ENCODE results near the gene ANKRD27.
"Not testable (repeated sequence)": the region's sequence is repeated elsewhere in the genome, so short reads cannot be mapped to it uniquely, and the experiment has no call there.

The ANKRD27 gene

DNA sequence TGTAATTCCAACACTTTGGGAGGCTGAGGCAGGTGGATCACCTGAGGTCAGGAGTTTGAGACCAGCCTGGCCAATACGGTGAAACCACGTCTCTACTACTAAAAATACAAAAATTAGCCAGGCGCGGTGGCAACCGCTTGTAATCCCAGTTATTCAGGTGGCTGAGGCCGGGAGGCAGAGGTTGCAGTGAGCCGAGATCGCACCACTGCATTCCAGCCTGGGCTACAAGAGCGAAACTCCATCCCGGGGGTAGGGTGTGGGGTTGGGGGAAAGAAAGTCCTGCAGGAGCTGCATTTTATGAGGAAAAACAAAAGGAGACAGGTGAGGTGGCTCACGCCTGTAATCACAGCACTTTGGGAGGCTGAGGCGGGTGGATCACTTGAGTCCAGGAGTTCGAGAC lies 22.6 kb downstream of the ANKRD27 start:
- not testable (repeated sequence) for DNase-seq

DNA sequence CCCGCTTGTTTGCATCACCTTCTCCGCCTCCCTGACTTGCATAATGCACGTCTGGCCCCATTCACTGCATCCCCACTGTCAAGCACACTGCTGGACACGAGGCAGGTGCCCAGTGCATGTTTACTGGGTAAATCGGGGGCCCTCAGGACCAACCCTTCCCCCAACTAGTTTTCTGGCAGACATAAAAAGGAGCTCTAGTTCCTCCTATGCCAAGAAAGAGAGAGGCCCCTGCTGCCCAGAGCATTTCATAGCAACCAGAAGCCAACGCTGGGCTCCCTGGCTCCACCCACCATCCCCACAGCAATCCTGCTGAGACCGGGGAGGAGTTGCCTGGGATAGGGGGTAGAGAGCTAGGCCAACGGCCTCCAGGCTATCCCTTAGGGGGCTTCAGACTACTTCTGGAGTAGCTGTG lies 23.2 kb downstream of the ANKRD27 start:
- DNase-seq = no peak

- DNase-seq = no peak
These were observed 24.3 kb downstream of the ANKRD27 start for GRCh38 chr19:32650671-32651070.

DNA sequence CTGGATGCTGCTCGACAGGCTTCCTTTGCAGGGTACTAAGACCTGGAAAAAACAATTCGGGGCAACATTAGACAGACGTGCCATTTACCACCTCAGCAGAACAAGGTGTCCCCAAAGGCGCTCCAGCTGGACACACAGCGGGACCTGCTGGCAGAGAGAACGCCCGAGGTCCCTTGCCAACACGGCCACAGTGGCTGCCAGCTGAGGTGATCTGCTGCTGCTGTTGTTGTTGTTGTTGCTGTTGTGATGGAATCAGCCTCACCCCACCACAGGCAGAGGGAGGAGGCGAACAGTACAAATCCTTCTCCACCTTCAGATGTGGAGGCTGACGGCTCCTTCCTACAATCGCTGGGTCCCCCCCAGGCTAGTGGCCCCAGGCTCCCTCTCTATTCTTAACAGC lies 25.2 kb downstream of the ANKRD27 start:
- no peak for DNase-seq

DNA sequence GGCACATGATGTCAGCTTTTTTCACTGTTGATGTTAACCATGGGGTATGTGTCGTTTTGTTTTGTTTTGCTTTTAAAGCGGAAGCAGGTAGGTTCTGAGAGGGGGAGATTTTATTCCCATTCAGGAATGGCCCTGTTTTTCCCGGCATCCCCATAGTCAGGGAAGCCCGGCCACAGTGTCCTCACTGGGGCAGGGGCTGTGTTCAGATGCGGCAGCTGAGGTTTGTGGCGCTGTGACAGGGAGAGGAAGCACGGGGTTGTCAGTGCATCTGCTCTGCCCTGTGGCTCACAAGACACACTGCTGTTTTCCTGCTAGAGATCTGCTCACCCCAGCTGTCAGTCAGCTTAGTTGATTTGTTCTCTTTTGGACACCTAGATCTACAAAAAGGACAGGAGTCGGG lies 27.6 kb downstream of the ANKRD27 start:
- DNase-seq = no peak

GRCh38 chr19:32646556-32646955 lies 28.4 kb downstream of the ANKRD27 start:
- no peak for DNase-seq

- DNase-seq = no peak
These were observed 32.2 kb downstream of the ANKRD27 start for GRCh38 chr19:32642771-32643170.

GRCh38 chr19:32638625-32639024 lies 36.4 kb downstream of the ANKRD27 start:
- DNase-seq = no peak

DNA sequence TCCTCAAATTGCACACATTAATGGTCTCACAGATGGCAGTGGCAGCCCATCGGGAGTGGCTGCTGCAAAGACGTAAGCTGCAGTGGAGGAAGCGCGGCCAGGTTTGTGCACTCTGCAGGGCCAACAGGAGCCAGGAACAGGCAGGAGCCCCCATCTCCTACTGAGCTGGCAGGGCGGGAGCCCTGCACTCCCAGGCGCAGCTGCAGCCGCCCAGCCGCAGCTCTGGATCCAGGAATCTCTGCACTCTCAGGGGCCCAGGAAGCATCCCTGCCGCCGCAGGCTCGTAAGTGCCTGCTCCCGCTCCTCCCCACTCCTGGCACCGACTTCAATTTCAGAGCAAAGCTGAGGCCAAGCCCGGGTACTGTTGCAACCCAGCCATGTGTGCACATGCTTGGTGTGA lies 37.5 kb downstream of the ANKRD27 start:
- DNase-seq = no peak

DNA sequence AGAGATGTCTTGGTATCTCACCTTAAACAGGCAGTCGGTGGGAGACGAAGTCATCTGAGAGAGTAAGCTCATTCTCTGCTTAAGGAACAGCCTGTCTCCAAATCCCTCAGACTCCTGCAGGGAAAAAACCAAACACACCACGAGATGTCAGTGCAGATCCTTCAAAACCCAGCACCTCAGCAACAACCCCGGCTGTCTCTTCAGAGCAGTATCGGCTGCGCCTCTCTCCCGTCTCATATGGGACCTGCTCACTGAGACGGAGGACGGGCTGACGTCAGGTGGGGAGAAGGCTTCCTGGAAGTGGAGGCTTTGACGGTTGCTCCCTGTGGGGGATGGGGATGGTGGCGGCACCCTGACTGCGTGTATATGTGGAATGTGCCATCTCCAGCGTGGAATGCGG lies 43.6 kb downstream of the ANKRD27 start:
- DNase-seq = no peak

DNA sequence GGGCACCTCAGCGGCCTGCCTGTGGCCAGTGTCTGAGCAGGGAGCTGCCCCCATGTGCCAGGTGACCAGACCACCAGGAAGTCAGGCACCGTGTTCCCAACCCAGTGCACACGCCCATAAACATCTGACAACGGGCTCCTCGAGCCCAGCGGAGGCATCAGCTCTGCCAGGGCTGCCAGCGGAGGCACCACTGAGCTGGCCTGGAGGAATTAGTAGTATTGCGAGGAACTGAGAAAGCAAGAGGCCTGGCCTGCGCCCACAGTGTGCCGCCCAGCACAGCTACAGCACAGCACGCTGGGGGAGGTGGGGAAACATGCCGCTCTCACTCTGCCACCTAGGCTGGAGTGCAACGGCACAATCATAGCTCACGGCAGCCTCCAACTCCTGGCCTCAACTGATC lies 44.6 kb downstream of the ANKRD27 start:
- no peak for DNase-seq

DNA sequence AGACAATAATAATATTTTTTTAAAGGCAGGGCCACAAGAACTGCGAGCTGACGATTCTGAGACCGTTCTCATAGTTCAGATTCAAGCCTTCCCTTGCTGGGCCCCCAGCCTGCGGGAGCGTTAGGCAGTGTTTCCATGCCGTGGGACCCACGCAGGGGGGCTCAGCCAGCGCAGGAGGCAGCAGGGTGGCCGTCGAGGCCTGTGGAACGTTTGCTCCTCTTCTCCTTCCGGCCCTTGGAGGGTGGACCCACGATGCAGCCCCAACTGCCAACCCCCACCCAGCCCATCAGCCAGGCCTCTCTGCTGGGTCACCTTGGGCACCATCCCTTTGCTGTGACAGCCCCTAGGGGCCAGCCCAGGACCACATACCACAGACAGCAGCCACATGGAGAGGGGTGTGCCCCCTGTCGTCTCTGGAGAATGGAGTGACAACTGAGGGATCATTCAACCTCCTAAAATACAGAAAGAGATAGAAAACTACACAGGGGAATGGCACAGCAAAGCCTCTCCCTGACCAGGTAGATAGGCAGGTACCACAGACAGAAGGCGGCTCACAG lies 47.2 kb downstream of the ANKRD27 start:
- DNase-seq = no peak

GRCh38 chr19:32626969-32627368 lies 48.0 kb downstream of the ANKRD27 start:
- no peak for DNase-seq

- no peak for DNase-seq
These were observed 50.6 kb downstream of the ANKRD27 start for GRCh38 chr19:32624410-32624809.

DNA sequence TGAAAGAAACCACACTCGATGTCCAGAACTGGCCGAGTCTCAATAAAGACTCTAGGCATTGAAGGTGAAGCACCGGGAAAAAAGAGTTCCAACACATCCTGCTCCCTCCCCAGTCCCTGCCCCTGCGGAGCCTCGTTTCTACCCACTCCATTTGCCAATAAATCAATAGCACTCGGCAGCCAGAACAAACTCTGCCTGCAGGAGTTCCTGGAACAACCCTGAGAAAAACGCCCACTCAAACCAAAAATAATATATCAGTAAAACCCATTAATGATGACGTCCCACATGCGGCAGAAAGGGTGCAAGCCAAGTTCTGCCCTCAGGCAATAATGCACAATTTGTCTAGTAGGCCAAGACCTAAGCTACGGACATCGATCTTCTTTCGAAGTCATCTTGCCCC lies 53.0 kb downstream of the ANKRD27 start:
- DNase-seq = no peak

DNA sequence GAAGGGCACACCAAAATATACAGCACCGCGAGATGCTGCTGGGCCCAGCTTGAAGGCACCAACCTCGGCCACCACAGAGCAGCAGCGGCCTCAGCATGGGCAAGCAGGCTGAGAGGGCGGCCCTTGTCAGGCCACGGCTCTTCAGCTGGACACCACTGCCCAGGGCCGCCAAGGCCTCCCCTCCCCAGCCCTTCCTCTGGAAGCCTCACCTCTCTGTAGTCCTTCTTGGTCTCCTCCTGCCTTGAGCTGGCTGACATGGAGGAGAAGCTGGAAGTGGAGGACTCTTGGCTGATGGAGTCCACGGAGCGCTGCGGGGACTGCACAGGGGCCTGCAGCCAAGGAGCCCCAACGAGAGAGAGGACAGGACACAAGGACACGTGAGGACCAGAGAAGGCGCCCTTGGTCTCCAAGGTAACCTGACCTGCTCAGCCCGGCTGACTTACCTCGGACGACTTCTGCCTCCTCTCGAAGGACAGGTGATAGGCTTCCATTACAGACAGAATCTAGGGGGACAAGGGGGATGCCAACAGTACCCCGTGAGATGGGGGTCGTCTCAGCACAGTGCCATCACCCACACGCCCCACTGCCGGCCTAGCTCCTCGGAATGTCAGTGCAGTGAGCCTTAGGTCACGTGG lies 55.8 kb downstream of the ANKRD27 start:
- no peak for DNase-seq

DNA sequence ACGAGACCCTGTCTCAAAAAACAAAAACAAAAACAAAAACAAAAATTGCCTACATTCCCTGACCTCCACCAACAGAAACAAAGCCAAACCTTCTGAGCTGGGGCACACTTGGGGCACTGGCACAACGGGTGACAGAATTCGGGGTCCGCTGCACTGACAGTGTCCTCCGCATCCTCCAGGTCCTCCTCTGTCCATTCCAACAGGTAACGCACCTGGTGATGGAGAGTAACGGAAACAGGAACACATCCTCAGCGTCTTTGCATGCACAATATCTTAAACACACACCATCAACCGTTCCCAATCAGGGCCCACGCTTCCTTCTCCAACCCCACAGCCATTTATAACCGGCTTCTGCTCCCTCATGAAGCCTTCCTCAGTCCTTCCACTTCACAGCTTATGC lies 59.4 kb downstream of the ANKRD27 start:
- no peak for DNase-seq

GRCh38 chr19:32614916-32615315 lies 60.1 kb downstream of the ANKRD27 start:
- no peak for DNase-seq

GRCh38 chr19:32613008-32613407 lies 62.0 kb downstream of the ANKRD27 start:
- DNase-seq = no peak

DNA sequence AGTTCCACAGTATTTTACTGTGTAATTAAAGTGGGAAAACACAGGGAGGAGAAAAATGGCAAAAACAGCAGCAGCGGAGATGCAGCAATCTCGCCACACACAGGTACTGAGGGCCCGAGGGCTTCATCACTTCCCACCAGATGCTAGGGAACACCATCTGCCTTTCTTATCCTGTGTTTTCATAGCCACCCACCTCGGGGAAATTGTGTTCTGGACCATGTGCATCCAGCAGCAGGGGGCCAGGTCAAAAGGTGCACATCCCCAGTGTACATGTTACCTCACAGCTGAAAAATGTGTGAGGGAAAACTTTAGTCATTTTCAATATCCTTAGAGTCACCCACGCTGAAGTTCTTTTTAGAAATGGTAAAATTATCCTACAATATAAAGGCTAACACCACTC lies 63.8 kb downstream of the ANKRD27 start:
- no peak for DNase-seq

DNA sequence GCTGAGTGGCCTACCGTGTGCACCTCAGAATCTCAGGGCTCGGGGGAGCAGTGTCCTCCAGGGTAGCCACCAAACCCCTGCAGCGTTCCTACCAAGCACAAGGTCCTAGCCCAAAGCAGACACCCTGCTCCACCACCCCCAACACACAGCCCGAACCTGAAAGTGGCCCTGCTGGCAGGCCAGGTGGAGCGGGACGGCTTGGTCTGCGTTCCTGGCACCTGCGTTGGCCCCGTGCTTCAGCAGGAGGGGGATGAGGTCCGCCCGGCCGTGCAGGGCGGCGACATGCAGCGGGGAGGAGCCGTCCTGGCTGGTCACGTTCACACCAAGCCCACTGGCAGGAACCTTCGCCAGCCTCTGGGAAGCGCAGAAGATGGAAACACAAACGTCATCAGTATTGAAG lies 67.5 kb downstream of the ANKRD27 start:
- DNase-seq = no peak

GRCh38 chr19:32606289-32606688 lies 68.7 kb downstream of the ANKRD27 start:
- no peak for DNase-seq

DNA sequence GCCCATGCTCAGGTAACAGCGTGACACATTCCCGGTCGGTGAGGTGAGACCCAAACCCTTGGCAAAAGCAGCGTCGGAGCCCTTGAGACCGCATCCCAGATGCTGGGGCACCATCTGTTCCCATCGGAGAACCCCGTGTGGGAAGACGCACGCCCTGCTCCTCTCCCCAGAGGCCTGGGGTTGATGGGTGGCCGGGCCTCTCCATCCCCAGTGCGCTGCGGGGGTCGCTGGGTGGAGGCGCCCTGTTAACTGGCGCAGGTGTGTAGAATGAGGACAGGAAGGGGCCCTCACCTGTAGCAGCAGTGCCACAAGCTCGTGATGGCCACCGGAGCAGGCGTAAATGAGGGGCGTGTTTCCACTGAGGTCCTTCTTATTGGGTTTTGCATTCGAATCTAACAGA lies 69.4 kb downstream of the ANKRD27 start:
- DNase-seq = no peak

DNA sequence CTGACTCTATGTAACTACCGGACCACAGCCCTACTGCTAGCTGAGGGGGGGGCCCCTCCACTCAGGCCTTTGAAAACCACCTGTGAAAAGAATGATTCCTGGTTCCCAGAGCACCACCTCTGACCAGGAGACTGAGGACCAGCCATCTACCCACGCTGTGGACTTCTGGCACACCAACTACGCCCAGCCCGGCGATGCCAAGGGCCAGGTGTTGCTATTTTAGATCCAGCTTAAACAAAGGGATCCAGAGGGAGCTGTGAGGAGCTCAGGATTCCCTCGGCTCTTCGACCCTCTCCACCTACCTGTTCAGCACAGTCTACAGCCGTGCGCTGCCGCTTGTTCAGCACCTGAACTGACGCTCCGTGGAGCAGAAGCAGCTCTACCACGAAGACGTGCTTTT lies 71.0 kb downstream of the ANKRD27 start:
- no peak for DNase-seq

GRCh38 chr19:32599736-32600157 lies 75.2 kb downstream of the ANKRD27 start:
- no peak for DNase-seq
